ENCODE data around the gene SLC6A13.

Gene SLC6A13

GRCh38 chr12:264269-264668, 1.6 kb upstream of the SLC6A13 start:
- H3K27me3 ChIP-seq (replicated peaks; ENCODE audit: control insufficient read depth, insufficient read depth, low read length): no peaks in the 10 kb centered on the region; the same call in 1 of the 2 replicates
- no peak for TF ChIP-seq CTCF (IDR thresholded peaks at IDR 0.05; ENCODE audit: insufficient read depth, low read length, poor library complexity, severe bottlenecking)
- no peaks in the 10 kb centered on the region for H3K36me3 ChIP-seq (ENCODE audit: control insufficient read depth, insufficient read depth, low read length)
- no peak overlapping the region for H3K4me3 ChIP-seq (replicated peaks; ENCODE audit: low read depth, low read length)
- DNase-seq (ENCODE audit: extremely low read depth, insufficient read length): no peak

GRCh38 chr12:263574-263973, 938 bp upstream of the SLC6A13 start:
- H3K27me3 ChIP-seq (replicated peaks; ENCODE audit: control insufficient read depth, insufficient read depth, low read length): no peaks in the 10 kb centered on the region; the same call in 1 of the 2 replicates
- no peak for TF ChIP-seq CTCF (IDR thresholded peaks at IDR 0.05; ENCODE audit: insufficient read depth, low read length, poor library complexity, severe bottlenecking)
- no peak for DNase-seq (ENCODE audit: extremely low read depth, insufficient read length)
- no peaks in the 10 kb centered on the region for H3K36me3 ChIP-seq (ENCODE audit: control insufficient read depth, insufficient read depth, low read length)
- no peak overlapping the region for H3K4me3 ChIP-seq (replicated peaks; ENCODE audit: low read depth, low read length)

- no peaks in the 10 kb centered on the region for H3K36me3 ChIP-seq (ENCODE audit: control insufficient read depth, insufficient read depth, low read length)
- H3K27me3 ChIP-seq (replicated peaks; ENCODE audit: control insufficient read depth, insufficient read depth, low read length): peaks cover 3% of the 10 kb centered on the region
- H3K4me3 ChIP-seq (replicated peaks; ENCODE audit: low read depth, low read length): no peak overlapping the region
- DNase-seq (ENCODE audit: extremely low read depth, insufficient read length): no peak
- no peak for TF ChIP-seq CTCF (IDR thresholded peaks at IDR 0.05; ENCODE audit: insufficient read depth, low read length, poor library complexity, severe bottlenecking)
Observed at GRCh38 chr12:262113-262512, 523 bp downstream of the SLC6A13 start.

GRCh38 chr12:257521-258321, 4.9 kb downstream of the SLC6A13 start:
- no peak for DNase-seq (ENCODE audit: extremely low read depth, insufficient read length)
- no peaks in the 10 kb centered on the region for H3K36me3 ChIP-seq (ENCODE audit: control insufficient read depth, insufficient read depth, low read length)
- no peak overlapping the region for H3K4me3 ChIP-seq (replicated peaks; ENCODE audit: low read depth, low read length)
- peaks cover 3% of the 10 kb centered on the region for H3K27me3 ChIP-seq (replicated peaks; ENCODE audit: control insufficient read depth, insufficient read depth, low read length)
- TF ChIP-seq CTCF (IDR thresholded peaks at IDR 0.05; ENCODE audit: insufficient read depth, low read length, poor library complexity, severe bottlenecking): no peak

- Histone ChIP-seq H3K36me3 (ENCODE audit: control insufficient read depth, insufficient read depth, low read length) (no peaks in the 10 kb centered on the region), H3K27me3 (replicated peaks; ENCODE audit: control insufficient read depth, insufficient read depth, low read length) (peaks cover 3% of the 10 kb centered on the region), H3K4me3 (replicated peaks; ENCODE audit: low read depth, low read length) (no peak overlapping the region)
- no peak for DNase-seq (ENCODE audit: extremely low read depth, insufficient read length)
- TF ChIP-seq CTCF (IDR thresholded peaks at IDR 0.05; ENCODE audit: insufficient read depth, low read length, poor library complexity, severe bottlenecking): no peak
Observed at GRCh38 chr12:256958-257357, 5.7 kb downstream of the SLC6A13 start.

Measured in GM06990 (cell line).